ENCODE measurements around the gene CDH13. TPM values are rescaled to one million over a fixed set of nuclear protein-coding genes. Genes with fewer than 3 reads are reported as not detected.

CDH13 gene
- polyA plus RNA-seq, 4 donors, result 9.4 to 16.6 (median 13.4) TPM

GRCh38 chr16:83200005-83200779 is 573.4 kb downstream of the CDH13 start:
- DNase-seq (ENCODE audit: low read depth in 4 of 4, low spot score in 2 of 4), result no peak

GRCh38 chr16:83201748-83202147 is 575.0 kb downstream of the CDH13 start:
- DNase-seq (ENCODE audit: low read depth in 4 of 4, low spot score in 2 of 4), result no peak

GRCh38 chr16:83205896-83206295 is 579.1 kb downstream of the CDH13 start:
- DNase-seq (ENCODE audit: low read depth in 4 of 4, low spot score in 2 of 4), result no peak

GRCh38 chr16:83206426-83206825 is 579.7 kb downstream of the CDH13 start:
- no peak for DNase-seq (ENCODE audit: low read depth in 4 of 4, low spot score in 2 of 4)

GRCh38 chr16:83211711-83212110 is 584.9 kb downstream of the CDH13 start:
- DNase-seq (ENCODE audit: low read depth in 4 of 4, low spot score in 2 of 4), result no peak

- DNase-seq (ENCODE audit: low read depth in 4 of 4, low spot score in 2 of 4), result no peak
Measured at GRCh38 chr16:83212301-83212841, 585.6 kb downstream of the CDH13 start.

GRCh38 chr16:83214671-83215070 is 587.9 kb downstream of the CDH13 start:
- DNase-seq (ENCODE audit: low read depth in 4 of 4, low spot score in 2 of 4), result no peak

GRCh38 chr16:83215406-83216001 is 588.7 kb downstream of the CDH13 start:
- DNase-seq (ENCODE audit: low read depth in 4 of 4, low spot score in 2 of 4), result no peak

- DNase-seq (ENCODE audit: low read depth in 4 of 4, low spot score in 2 of 4), result no peak
Measured at GRCh38 chr16:83219285-83219684, 592.5 kb downstream of the CDH13 start.

GRCh38 chr16:83220066-83220465 is 593.3 kb downstream of the CDH13 start:
- DNase-seq (ENCODE audit: low read depth in 4 of 4, low spot score in 2 of 4), result no peak

GRCh38 chr16:83224642-83225041 is 597.9 kb downstream of the CDH13 start:
- DNase-seq (ENCODE audit: low read depth in 4 of 4, low spot score in 2 of 4), result no peak

- DNase-seq (ENCODE audit: low read depth in 4 of 4, low spot score in 2 of 4), result no peak
Measured at GRCh38 chr16:83227336-83227735, 600.6 kb downstream of the CDH13 start.

GRCh38 chr16:83231729-83232128 is 605.0 kb downstream of the CDH13 start:
- DNase-seq (ENCODE audit: low read depth in 4 of 4, low spot score in 2 of 4), result no peak

- DNase-seq (ENCODE audit: low read depth in 4 of 4, low spot score in 2 of 4), result no peak
Measured at GRCh38 chr16:83233153-83233552, 606.4 kb downstream of the CDH13 start.

- DNase-seq (ENCODE audit: low read depth in 4 of 4, low spot score in 2 of 4), result no peak
Measured at GRCh38 chr16:83238949-83239691, 612.4 kb downstream of the CDH13 start.

GRCh38 chr16:83244057-83244456 is 617.3 kb downstream of the CDH13 start:
- no peak for DNase-seq (ENCODE audit: low read depth in 4 of 4, low spot score in 2 of 4)

- DNase-seq (ENCODE audit: low read depth in 4 of 4, low spot score in 2 of 4), result no peak
Measured at GRCh38 chr16:83245061-83245460, 618.3 kb downstream of the CDH13 start.

- DNase-seq (ENCODE audit: low read depth in 4 of 4, low spot score in 2 of 4), result no peak
Measured at GRCh38 chr16:83247767-83248372, 621.1 kb downstream of the CDH13 start.

- no peak for DNase-seq (ENCODE audit: low read depth in 4 of 4, low spot score in 2 of 4)
Measured at GRCh38 chr16:83248735-83249463, 622.1 kb downstream of the CDH13 start.

- no peak for DNase-seq (ENCODE audit: low read depth in 4 of 4, low spot score in 2 of 4)
Measured at GRCh38 chr16:83253521-83253920, 626.8 kb downstream of the CDH13 start.

All from left renal cortex interstitium (tissue), 4 donors.